ENCODE measurements around the gene SAMD1. TPM values are rescaled to one million over a fixed set of nuclear protein-coding genes. Genes with fewer than 3 reads are reported as not detected.

SAMD1 gene
- total and polyA plus RNA-seq, 2 of the 13 experiments (the other 11 are each of a cell fraction or from before 2014, with no cell fraction given), result 17.5 to 45.0 TPM

- peak; percentile 67 for TF ChIP-seq ZNF710 (CRISPR knock-in tag; IDR thresholded peaks at IDR 0.05; ENCODE audit: borderline replicate concordance)
- peak; percentile 39; the same call in 1 of the 2 replicates for TF ChIP-seq GLI4 (CRISPR knock-in tag; IDR thresholded peaks at IDR 0.05; ENCODE audit: borderline replicate concordance)
- peak; percentile 53 for TF ChIP-seq ASH2L (IDR thresholded peaks at IDR 0.05; ENCODE audit: insufficient read length, low read depth, low read length)
- TF ChIP-seq RBM39 (IDR thresholded peaks at IDR 0.05; ENCODE audit: low read depth, low read length, poor library complexity, severe bottlenecking), result peak; percentile 49
- TF ChIP-seq RBFOX2 (IDR thresholded peaks at IDR 0.05; ENCODE audit: low read depth, low read length), result peak; percentile 78
- TF ChIP-seq ZNF556 (CRISPR knock-in tag; IDR thresholded peaks at IDR 0.05; ENCODE audit: borderline replicate concordance), result 0 out of 2 replicates have a peak, but pooled peaks have one; percentile 13
- TF ChIP-seq TAF1 (CRISPR knock-in tag; IDR thresholded peaks at IDR 0.05), result peak; percentile 44; the same call in 1 of the 2 replicates
- peak; percentile 13 for TF ChIP-seq SKI (IDR thresholded peaks at IDR 0.05; ENCODE audit: partially characterized antibody)
- TF ChIP-seq ZNF597 (CRISPR knock-in tag; IDR thresholded peaks at IDR 0.05), result 0 out of 2 replicates have a peak, but pooled peaks have one; percentile 72
- TF ChIP-seq SYNCRIP (IDR thresholded peaks at IDR 0.05; ENCODE audit: insufficient read depth, low read depth, low read length), result no peak
- TF ChIP-seq RXRA (CRISPR knock-in tag; IDR thresholded peaks at IDR 0.05), result peak; percentile 19; the same call in 1 of the 2 replicates
- no peak for TF ChIP-seq ZMYM2 (CRISPR knock-in tag; IDR thresholded peaks at IDR 0.05)
- TF ChIP-seq CREBL2 (CRISPR knock-in tag; IDR thresholded peaks at IDR 0.05; ENCODE audit: borderline replicate concordance), result peak; percentile 86; the same call in 1 of the 2 replicates
- peak; percentile 56 for TF ChIP-seq ZNF883 (CRISPR knock-in tag; IDR thresholded peaks at IDR 0.05; ENCODE audit: not compliant biosample characterization)
- TF ChIP-seq ZKSCAN8 (CRISPR knock-in tag; IDR thresholded peaks at IDR 0.05; ENCODE audit: borderline replicate concordance), result peak; percentile 45; the same call in 1 of the 2 replicates
- peak; percentile 39; the same call in 1 of the 2 replicates for TF ChIP-seq IKZF5 (CRISPR knock-in tag; IDR thresholded peaks at IDR 0.05)
These were observed 27.9 kb upstream of the SAMD1 start (continued) for GRCh38 chr19:14118165-14119051.
